C1 segment of cervical spinal cord (tissue), 14 donors: ENCODE measurements around the gene ZFPM1.

Experiments used
- DNase-seq, 14 donors: peaks; one replicate each; lab custom pipeline; 2025; lab: John Stamatoyannopoulos, UW

The ZFPM1 gene

DNA sequence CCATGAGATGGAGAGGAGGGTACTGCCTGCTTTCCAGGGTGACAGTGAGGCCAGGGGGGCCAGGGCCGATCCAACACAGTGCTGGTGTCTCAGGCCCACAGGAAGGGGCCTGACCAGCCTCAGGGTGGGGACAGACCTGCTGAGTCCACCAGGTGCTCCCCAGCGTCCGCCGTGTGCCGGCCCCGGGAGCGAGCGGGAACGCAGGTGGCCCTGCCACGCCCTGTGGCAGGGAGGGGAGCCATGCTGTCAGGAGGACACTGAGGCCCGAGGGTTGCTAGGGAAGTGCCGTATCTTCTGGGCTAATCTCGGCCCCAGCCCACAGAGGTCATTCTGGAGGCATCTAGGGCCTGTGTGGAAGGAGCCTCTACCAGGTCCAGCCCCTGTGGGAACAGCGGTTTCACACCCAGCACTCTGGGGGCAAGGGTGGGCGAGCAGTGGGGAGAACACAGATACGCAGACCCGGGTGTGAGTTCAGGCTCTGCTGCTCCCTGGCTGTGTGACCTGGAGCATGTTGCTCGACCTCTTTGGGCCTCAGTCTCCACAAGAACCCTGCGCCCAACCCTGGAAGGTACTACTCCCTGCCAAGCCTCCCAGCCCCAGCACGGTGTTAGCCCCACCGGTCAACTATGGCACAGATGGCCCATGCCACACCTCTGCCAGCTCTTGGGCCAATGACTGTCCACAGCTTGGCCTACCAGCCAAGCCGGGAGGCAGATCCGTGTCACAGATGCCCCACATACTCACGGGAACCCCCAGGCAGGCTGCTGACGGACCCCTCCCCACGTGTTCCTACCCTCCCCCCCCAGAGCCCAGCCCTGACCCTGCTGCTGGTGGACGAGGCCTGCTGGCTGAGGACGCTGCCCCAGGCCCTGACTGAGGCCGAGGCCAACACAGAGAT lies 73.2 kb downstream of the ZFPM1 start:
- DNase-seq: no peak

DNA sequence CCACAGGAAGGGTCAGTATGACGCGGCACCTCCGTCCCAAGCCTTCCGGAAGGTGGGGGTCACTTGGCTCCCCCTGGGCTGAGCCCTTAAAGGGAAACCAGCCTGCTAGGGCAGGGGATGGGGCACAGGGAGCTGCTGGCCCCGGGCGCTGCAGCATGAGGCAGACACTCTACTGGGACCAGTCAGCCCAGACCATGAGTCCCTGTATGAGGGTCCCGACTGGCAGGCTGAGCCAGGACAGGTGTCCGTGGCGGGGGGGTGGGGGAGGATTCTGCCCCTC lies 73.8 kb downstream of the ZFPM1 start:
- peak in 2 of 14 donors; percentile 31 to 39 for DNase-seq

DNA sequence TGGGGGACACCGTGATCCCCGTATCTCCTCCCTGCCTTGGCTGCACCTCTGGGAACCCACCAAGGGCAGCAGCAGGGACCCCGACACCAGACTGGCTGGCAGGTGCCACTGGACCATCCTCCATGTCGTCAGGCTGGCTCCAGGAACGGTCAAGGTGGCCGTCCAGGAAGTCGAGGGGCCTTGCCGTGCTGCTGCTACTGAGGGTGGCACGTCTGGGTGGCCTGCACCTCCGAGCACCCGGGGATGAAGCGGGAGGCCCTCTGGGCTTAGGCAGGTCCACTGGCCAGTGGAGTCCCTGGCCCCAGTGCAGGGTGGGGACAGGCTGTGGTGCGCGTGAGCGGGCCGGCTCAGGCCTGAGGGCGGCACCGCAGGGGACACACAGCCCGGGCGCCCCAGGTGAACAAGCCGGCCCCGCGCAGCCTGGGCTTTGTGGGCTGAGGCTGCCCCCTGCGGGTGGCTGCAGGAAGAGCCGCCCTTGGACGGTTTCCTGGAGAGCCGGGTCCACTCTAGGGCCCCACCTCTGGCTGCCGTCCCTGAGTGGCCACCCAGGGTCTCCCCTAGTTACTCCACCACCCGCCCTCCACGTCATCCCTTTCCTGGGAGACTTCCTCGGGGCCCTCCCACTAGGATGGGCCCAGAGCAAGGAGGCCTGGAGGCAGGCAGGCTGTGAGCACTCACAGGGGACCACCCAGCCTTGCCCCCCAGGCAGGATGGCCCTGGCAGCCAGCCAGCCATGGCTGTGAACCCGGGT lies 74.3 kb downstream of the ZFPM1 start:
- DNase-seq: peak in 10 of 14 donors; percentile 8 to 61 (median 32)

DNA sequence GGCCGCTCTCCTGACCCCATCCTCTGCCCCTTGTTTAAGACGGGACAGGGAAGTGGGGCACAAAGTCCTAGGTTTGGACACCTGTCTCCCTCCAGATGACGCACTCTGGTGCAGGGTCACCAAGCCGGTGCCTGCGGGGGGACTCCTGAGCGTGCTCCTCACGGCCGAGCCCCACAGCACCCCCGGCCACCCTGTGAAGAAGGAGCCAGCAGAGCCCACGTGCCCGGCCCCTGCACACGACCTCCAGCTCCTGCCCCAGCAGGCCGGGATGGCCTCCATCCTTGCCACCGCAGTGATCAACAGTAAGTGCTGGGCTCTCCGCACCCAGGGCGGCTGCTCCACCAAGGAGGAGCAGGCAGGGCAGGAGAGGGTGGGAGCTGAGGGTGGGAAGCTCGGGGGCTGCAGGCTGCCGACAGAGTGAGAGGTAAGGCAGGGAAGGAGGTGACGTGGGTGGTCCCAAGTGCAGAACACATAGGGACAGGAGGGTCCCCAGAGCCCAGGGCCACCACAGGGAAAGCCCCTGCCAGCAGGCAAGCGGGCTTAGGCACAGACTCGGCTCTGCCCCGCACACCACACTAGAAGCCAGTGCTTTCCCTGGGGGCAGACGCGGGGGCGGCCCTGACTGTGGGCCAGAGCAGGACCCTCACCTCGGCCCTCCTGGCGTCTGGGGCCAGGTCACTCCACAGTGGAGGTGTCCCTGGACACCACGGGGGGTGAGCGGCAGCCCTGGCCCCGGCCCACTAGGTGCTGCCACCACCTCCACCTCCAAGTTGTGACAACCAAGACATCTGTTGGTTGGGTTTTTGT lies 75.1 kb downstream of the ZFPM1 start:
- no peak for DNase-seq

DNA sequence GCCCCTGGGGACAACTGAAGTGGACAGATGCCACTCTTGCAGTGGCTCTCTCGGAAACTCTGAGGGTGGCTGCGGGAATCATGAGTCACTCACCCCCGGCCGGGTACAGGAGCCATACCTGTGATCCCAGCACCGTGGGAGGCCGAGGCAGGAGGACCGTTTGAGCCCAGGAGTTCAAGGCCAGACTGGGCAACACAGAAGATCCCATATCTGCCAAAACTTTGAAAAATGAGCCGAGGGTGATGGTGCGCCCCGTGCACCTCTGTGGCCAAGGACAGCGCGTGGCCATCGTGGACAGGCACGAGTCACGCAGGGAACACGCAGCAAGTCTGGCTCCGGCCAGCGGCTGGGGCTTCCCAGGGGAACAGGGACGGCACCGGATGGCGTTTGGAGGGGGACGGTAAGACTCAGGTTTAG lies 75.8 kb downstream of the ZFPM1 start:
- DNase-seq: no peak

DNA sequence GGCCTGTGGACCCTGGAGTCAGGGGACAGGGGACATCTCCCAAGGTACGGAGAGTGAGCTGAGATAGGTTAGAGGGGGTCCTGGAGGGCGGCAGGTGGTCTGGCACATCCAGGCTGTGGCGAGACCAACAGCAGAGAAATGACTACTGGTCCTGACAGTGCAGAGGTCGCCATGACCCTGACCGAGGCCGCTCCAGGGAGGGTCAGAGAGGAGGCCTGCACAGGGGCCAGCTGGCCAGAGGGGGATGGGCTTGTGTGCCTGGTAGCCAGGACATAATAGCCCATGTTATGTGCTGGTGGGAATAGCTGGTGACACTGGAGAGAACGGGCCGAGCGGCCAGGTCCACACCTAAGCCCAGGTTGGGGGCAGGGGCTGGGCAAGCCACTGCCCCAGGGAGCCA lies 76.5 kb downstream of the ZFPM1 start:
- no peak for DNase-seq

DNA sequence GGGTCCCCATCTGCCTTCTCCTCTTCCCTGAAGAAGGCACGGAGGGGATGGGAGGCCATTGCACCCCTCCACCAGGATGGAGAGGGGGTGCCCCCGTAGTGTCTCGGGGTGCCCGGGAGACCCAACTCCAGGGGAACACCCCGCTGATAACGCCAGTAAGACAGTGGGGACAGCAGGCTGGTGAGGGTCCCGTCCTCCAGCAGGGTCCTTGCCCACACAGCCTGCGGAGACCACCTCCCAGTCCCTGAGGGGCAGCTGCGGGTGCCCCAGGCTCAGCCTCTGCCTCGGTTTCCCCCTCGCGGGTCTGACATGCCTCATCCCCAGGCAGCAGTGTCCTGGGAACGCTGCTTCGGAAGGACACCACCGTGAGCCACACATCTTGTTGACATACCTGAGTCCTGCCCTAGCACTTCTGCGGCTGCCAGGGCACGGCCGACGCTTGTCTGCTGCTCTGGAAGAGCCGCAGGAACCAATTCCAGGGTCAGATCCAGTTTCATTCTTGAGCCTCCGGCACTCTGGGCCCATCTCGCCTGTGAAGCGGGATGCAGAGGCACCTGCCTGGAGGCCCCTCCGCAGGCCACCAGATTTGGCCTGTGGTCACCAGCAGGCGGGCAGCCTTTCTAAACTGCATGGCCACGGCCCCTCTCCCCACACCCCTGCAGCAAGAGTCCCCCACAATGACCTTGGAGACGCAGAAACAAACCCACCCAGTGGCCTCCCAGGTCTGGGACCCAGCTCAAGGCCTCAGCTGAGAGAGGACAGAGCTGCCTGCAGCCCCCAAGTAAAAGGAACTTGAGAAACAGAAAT lies 77.2 kb downstream of the ZFPM1 start:
- no peak for DNase-seq

DNA sequence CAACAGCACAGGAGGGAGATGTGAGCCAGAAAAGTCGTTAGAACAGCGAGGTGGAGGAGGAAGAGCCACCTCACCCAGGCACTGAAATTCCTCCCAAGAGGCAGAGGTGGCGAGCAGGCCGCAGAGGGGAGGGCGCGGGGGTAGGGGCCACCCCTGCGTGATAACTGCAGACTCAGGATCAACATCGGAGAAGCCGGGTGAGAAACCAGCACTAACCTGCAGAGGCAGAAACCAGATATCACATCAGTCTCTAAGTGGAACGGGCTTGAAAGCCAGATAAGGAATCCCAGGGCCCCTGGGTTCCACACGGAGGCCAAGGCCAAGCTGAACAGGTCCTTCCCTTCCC lies 77.8 kb downstream of the ZFPM1 start:
- DNase-seq: no peak

DNA sequence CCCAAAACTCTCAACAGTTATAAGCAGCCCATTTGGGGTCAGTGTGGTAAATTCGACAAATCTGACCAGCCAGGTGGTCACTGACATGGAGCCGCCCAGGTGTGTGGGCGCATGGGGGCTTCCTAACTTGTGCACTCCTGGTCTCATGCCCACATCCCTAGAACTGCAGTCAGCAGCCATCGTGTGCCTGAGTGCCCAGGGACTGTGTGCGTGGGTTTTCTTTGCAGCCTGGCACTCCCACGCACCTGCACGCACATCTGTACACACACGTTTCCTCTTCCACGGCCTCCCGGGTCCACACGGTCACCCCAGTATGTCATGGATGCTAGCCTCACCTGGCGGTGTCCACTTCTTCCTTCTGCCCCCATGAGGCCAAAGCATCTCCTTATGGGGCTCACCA lies 78.3 kb downstream of the ZFPM1 start:
- no peak for DNase-seq

DNA sequence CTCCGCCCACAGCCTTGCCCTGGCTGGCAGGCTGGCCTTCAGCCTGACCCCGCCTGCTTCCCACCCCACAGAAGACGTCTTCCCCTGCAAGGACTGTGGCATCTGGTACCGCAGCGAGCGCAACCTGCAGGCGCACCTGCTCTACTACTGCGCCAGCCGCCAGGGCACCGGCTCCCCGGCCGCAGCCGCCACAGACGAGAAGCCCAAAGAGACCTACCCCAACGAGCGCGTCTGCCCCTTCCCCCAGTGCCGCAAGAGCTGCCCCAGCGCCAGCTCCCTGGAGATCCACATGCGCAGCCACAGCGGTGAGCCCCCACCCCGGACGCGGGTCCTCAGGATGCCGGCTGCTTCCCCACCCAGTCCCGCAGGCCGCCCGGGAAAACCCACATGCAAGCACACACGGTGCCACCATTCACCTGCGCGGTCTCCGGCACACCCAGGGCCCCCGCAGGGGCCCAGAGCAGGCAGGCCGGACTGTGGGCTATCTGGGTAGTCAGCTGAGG lies 78.9 kb downstream of the ZFPM1 start:
- peak in 1 of 14 donors; percentile 23 for DNase-seq

DNA sequence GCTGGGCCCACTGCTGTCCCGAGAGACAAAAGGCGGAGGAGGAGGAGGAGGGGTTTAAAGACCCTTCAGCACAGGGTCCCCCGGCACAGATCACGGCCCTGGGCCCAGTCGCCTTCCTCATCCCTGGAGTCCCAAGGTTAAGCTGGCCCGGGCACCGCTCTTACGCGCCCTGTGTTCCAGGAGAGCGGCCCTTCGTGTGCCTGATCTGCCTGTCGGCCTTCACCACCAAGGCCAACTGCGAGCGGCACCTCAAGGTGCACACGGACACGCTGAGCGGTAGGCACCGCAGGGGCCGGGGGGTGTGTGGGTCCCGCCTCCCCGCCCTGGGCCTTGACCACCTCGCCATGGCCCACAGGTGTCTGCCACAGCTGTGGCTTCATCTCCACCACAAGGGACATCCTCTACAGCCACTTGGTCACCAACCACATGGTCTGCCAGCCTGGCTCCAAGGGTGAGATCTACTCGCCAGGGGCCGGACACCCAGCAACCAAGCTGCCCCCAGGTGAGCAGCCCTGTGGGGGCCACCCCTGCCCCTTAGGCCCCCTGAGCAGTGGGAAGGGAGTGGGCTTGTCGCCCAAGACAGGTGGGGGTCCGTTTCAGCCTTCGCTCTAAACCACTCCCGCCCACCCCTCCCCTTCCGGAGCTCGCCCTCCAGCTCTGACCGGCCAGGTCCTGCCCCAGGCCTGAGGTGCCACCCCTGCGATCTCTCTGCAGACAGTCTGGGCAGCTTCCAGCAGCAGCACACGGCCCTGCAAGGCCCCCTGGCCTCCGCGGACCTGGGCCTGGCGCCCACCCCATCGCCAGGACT lies 79.6 kb downstream of the ZFPM1 start:
- peak in 2 of 14 donors; percentile 14 to 27 for DNase-seq

DNA sequence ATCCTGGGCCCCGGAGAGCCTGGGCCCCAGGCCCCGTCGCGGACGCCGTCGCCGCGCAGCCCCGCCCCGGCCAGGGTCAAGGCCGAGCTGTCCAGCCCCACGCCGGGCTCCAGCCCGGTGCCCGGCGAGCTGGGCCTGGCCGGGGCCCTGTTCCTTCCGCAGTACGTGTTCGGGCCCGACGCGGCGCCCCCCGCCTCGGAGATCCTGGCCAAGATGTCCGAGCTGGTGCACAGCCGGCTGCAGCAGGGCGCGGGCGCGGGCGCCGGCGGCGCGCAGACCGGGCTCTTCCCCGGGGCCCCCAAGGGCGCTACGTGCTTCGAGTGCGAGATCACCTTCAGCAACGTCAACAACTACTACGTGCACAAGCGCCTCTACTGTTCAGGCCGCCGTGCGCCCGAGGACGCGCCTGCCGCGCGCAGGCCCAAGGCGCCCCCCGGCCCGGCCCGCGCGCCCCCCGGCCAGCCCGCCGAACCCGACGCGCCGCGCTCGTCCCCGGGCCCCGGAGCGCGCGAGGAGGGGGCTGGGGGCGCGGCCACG lies 80.4 kb downstream of the ZFPM1 start:
- DNase-seq: peak in 9 of 14 donors; percentile 19 to 76 (median 33)

DNA sequence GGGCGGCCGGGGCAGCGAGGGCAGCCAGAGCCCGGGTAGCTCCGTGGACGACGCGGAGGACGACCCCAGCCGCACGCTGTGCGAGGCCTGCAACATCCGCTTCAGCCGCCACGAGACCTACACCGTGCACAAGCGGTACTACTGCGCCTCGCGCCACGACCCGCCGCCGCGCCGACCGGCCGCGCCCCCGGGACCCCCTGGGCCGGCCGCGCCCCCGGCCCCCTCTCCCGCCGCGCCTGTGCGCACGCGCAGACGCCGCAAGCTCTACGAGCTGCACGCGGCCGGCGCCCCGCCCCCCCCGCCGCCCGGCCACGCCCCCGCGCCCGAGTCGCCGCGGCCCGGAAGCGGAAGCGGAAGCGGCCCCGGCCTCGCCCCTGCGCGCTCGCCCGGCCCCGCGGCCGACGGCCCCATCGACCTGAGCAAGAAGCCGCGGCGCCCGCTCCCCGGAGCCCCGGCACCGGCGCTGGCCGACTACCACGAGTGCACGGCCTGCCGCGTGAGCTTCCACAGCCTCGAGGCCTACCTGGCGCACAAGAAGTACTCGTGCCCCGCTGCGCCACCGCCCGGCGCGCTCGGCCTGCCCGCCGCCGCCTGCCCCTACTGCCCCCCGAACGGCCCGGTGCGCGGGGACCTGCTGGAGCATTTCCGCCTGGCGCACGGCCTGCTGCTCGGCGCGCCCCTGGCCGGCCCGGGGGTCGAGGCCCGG lies 81.0 kb downstream of the ZFPM1 start:
- DNase-seq: peak in 12 of 14 donors; percentile 39 to 88 (median 56)

DNA sequence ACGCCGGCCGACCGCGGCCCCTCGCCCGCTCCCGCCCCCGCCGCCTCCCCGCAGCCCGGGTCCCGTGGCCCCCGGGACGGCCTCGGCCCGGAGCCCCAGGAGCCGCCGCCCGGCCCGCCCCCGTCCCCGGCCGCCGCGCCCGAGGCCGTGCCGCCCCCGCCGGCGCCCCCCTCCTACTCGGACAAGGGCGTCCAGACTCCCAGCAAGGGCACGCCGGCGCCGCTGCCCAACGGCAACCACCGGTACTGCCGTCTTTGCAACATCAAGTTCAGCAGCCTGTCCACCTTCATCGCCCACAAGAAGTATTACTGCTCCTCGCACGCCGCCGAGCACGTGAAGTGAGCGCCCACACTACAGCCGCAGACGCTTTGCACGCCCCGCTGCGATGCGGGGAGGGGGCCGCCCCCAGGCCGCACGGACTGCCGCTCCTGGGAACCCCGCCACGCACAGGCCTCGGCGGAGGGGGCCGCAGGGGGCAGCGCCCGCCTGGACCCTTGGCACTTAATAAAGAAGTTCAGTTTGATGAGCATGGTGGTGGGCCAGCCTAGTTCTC lies 81.6 kb downstream of the ZFPM1 start:
- DNase-seq: peak in 2 of 14 donors; percentile 26 to 49

DNA sequence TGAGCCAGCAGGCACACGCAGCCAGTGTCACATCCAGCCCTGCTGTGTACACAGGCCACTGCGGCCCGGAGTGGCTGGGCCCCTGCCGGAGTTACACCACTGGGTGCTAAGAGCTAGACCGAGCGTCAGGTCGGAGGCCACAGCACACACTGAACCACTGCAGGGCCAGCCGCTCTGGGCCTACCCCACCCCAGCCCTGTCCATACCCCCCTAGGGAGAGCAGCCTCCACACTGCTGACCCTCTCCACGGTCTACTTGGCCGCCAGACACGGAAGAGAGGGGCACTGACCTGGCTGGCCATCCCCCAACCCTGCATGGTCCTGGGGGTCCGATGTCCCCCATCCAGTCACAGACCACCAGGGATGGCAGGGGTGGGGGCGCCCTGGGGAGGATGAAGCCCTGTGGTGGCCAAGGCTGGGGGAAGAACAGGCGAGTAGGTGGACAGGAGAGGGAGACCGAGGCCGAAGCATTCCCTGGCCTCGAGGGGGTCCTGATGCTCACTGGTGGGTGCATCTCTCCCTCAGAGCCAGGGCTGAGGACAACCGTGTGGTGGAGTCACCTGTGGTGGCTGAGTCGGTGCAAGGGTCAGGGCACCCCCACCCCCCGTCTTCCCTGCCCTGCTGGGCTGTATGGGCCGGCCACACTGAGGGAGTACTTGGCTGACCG lies 82.2 kb downstream of the ZFPM1 start:
- DNase-seq: no peak

DNA sequence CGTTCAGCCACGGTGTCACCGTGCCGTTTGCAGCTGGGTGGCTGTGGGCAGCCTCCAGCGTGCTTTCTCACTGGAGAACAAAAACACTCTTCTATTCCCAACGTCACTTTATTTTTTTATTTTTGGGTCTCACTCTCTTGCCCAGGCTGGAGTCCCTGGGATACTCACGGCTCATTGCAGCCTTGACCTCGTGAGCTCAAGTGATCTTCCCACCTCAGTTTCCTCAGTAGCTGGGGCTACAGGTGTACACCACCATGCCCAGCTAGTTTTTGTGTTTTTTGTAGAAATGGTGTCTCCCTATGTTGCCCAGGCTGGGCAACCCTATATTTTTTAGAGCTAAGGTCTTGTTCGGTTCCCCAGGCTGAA lies 82.8 kb downstream of the ZFPM1 start:
- no peak for DNase-seq

DNA sequence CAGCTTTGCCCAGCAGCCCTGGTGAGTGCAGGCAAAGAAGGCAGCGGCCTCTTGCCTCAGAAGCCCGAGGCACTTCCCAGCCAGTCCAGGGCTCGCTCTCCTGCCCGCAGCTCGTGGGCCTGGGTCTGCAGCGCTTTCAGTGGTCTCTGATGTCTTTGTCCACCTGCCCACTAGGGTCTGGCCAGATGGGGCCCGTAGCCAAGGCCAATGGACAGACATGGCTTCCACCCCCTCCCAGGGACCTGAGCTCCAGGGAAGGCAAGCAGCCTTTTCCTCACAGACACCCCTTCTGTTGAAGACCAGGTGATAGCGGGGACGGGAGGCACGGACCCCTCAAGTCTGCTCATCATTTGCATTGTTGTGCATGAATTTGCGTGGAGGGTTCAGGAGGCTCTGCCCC lies 83.4 kb downstream of the ZFPM1 start:
- DNase-seq: no peak

DNA sequence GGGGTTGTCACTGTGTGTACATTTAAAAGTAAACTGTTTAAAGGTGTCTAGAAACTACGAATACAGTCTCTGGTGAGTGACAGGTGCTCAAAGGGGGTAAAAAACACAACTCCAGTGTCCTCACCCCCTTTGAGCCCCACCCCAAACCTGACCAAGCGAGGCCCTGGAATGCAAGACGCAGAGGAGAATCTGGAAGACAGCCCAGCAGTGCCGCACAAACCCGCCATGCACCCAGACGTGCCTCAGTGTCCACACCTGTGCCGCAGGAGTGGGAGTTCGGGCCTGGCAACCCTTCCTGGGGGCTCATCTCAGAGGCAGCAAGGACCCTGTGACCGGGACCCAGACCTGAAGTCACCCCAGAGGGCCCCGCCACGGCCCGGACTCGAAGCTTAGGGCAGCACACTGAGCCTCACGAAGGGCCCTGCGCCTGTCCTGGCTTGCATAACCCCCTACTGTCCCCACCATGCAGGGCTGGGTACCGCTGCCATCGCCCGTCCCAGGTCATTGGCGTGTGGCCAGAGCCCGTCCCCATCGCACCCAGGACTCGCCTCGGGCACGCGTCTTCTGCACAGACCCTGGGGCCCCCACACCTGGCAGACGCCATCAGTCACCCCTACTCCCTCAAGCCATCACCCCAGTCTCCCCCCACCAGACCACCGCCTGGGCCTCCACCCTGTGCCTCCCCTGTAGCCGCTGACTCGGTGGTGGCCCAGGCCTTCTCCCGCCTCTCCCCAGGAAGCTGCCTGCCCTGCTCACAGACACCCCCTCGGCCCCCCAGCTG lies 84.1 kb downstream of the ZFPM1 start:
- no peak for DNase-seq
